GM21515 (cell line): ENCODE data around the gene TACC2.

Experiments
- ATAC-seq: cut with Tn5 transposase; IDR thresholded peaks from one replicate; pipeline ENCODE4 v1.9.1; 2021; ENCODE audit not compliant: unreplicated experiment

Gene TACC2

GRCh38 chr10:122164023-122164601 is 175.1 kb downstream of the TACC2 start:
- ATAC-seq = no peak

GRCh38 chr10:122164815-122165483 is 176.0 kb downstream of the TACC2 start:
- ATAC-seq = no peak

GRCh38 chr10:122165484-122166276 is 176.7 kb downstream of the TACC2 start:
- no peak for ATAC-seq

- ATAC-seq = no peak
These were observed 179.1 kb downstream of the TACC2 start for GRCh38 chr10:122168101-122168500.

GRCh38 chr10:122168598-122169394 is 179.8 kb downstream of the TACC2 start:
- ATAC-seq = no peak

GRCh38 chr10:122170802-122171201 is 181.8 kb downstream of the TACC2 start:
- ATAC-seq = no peak

- no peak for ATAC-seq
These were observed 182.5 kb downstream of the TACC2 start for GRCh38 chr10:122171302-122172075.

GRCh38 chr10:122172361-122173008 is 183.5 kb downstream of the TACC2 start:
- ATAC-seq = no peak

GRCh38 chr10:122173337-122173736 is 184.4 kb downstream of the TACC2 start:
- no peak for ATAC-seq

GRCh38 chr10:122173766-122174435 is 184.9 kb downstream of the TACC2 start:
- ATAC-seq = no peak

- ATAC-seq = no peak
These were observed 187.6 kb downstream of the TACC2 start for GRCh38 chr10:122176232-122177213.

- ATAC-seq = no peak
These were observed 189.7 kb downstream of the TACC2 start for GRCh38 chr10:122178655-122179054.

GRCh38 chr10:122181041-122181732 is 192.2 kb downstream of the TACC2 start:
- no peak for ATAC-seq

GRCh38 chr10:122181876-122182275 is 192.9 kb downstream of the TACC2 start:
- ATAC-seq = no peak

- no peak for ATAC-seq
These were observed 193.3 kb downstream of the TACC2 start for GRCh38 chr10:122182308-122182707.

- no peak for ATAC-seq
These were observed 195.3 kb downstream of the TACC2 start for GRCh38 chr10:122184254-122184653.

GRCh38 chr10:122185643-122186042 is 196.7 kb downstream of the TACC2 start:
- no peak for ATAC-seq
